Right lobe of liver (tissue), 6 donors: ENCODE measurements around the gene ADGRD1. TPM values are rescaled to one million over a fixed set of nuclear protein-coding genes. Genes with fewer than 3 reads are reported as not detected.
A peak's percentile ranks its signal among the peaks of the same experiment; 100 is the strongest.

Source experiments
- ATAC-seq, 4 donors: fragments of 200-7000 bp; cut with Tn5 transposase; one replicate each; pipeline ENCODE4 v1.9.1; 2020; ENCODE audit warnings: mild to moderate bottlenecking in 4 of 4, moderate library complexity in 4 of 4
- DNase-seq, 3 donors: peaks; one replicate each; pipeline ENCODE4 v3.0.0-alpha.2; 2020
- H3K27ac ChIP-seq, 3 donors: fragments of 200-600 bp; one replicate each; pipeline ENCODE4 v1.8.0; 2022
- H3K27me3 ChIP-seq, 2 donors: fragments of 200-600 bp; one replicate each; pipeline ENCODE4 v1.8.0; 2022
- H3K36me3 ChIP-seq, 4 donors: fragments of 200-600 bp; sonication (generic) in 1 of 4; one replicate each; pipeline versions ENCODE4 v1.5.1 to v1.8.0; 2017 to 2022; ENCODE audit warnings: control low read depth in 1 of 4
- H3K4me1 ChIP-seq, 4 donors: fragments of 200-600 bp; sonication (generic) in 1 of 4; one replicate each; pipeline versions ENCODE4 v1.5.1 to v1.8.0; 2017 to 2022; ENCODE audit warnings: control low read depth in 1 of 4
- H3K4me3 ChIP-seq, 3 donors: fragments of 200-600 bp; one replicate each; pipeline ENCODE4 v1.8.0; 2022
- H3K9me3 ChIP-seq, 4 donors: fragments of 200-600 bp; sonication (generic) in 1 of 4; one replicate each; pipeline versions ENCODE4 v1.5.1 to v1.8.0; 2017 to 2022; ENCODE audit warnings: control low read depth in 1 of 4
- POLR2A ChIP-seq: fragments of 450-650 bp; IDR thresholded peaks from one replicate; pipeline ENCODE4 v1.6.1; 2017; ENCODE audit warnings: antibody characterized with exemption, mild to moderate bottlenecking
- WGBS: methylation state at CpG from one replicate; pipeline ENCODE4 v1.1.6; 2018; ENCODE audit warnings: low coverage, low lambda C conversion rate; ENCODE audit not compliant: insufficient coverage; ENCODE audit errors: missing lambda C conversion rate; 5-methylcytosine and 5-hydroxymethylcytosine counted together
- intact Hi-C, 2 donors: fragments of 100-400 bp; cut with DNase I; formaldehyde crosslinking; loops; one replicate each; pipeline versions ENCODE4 v1.11.2 to v1.14.1; 2022
- total RNA-seq, 6 experiments: library from RNA; depleted of rRNA in 2 of 6; stranded (reverse); fragments of >200 nt in 2 of 6; fragmentation: NEBNext Ultra II Directional in 3 of 6; extraction: Animal tissue kit (Norgen Biotek cat#: 25700) in 3 of 6; gene quantifications; one replicate each; pipeline versions ENCODE4 v1.1.0 to v1.2.4, GENCODE V29; 2016 to 2023
- TF ChIP-seq, protein P1 (sequence below), 4 donors: fragments of 200-600 bp in 3 of 4; fragments of 450-650 bp in 1 of 4; IDR thresholded peaks; one replicate each; pipeline versions ENCODE4 v1.5.1 to v1.8.0; 2016 to 2022; ENCODE audit warnings: antibody characterized with exemption in 4 of 4, mild to moderate bottlenecking in 2 of 4
- donor health status: DM: no; HTN: yes; CAD: no.
- donor health status: DM: no; HTN: no; CAD: no.
- donor health status: DM: no; HTN: no; CAD: no.
- donor health status: DM: no; HTN: yes; CAD: no.
- donor health status: DM: no; HTN: yes; CAD: no.

ADGRD1 gene
- total RNA-seq, 6 experiments from 2014 or later = 4.7 to 17.0 (median 10.9) TPM

DNA sequence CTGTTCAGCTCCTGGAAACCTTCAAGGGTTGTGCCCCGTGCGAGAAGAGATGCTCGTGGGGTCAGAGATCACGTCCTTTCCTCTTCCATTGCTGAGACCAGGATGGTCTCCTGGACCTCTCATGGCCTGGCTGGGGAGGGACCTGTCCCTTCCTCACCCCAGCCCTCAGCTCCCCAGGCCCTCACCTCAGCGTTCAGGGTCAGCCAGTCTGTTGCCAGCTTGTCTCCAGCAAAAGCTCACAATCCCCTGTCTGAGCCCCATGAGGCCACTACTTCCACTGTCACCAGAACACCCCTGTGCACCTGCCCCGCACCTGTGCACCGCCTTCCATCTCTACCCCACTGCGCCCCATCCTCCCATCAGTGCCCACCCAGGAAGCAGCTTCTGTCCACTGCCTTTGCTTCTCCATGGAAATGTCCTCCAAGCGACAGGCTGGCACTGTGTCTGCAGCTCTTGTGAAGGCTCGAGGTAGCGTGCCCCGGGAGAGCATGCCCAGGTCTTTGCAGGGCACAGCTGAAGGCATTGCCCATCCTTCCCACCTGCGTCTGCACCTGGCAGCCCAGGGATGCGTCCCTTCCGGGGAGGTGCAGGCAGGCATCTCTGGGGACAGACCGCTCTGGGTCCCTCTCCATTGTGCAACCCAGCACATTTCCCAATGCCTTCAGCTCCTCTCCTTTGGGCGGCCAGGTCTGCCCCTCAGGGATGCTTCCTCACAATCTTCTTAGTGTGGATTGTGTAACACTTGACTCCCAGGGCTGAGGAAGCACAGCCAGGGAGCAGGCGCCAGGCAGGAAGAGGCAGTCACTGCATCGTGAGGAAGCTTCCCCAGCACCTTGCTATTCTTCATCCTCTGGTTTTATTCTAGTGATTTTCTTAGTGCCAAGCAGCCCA, 179.6 kb downstream of the ADGRD1 start:
- Histone ChIP-seq H3K27ac (no peak overlapping the region), H3K4me1 (no peaks in the 10 kb centered on the region), H3K36me3 (no peaks in the 10 kb centered on the region), H3K9me3 (no peaks in the 10 kb centered on the region), H3K4me3 (no peak overlapping the region), H3K27me3 (no peaks in the 10 kb centered on the region)
- DNase-seq (peak in 1 of 3 donors; percentile 34), ATAC-seq (no peak)
- TF ChIP-seq, protein P1, sequence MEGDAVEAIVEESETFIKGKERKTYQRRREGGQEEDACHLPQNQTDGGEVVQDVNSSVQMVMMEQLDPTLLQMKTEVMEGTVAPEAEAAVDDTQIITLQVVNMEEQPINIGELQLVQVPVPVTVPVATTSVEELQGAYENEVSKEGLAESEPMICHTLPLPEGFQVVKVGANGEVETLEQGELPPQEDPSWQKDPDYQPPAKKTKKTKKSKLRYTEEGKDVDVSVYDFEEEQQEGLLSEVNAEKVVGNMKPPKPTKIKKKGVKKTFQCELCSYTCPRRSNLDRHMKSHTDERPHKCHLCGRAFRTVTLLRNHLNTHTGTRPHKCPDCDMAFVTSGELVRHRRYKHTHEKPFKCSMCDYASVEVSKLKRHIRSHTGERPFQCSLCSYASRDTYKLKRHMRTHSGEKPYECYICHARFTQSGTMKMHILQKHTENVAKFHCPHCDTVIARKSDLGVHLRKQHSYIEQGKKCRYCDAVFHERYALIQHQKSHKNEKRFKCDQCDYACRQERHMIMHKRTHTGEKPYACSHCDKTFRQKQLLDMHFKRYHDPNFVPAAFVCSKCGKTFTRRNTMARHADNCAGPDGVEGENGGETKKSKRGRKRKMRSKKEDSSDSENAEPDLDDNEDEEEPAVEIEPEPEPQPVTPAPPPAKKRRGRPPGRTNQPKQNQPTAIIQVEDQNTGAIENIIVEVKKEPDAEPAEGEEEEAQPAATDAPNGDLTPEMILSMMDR (IDR thresholded peaks at IDR 0.05) = no peak
- no peak for TF ChIP-seq POLR2A
- intact Hi-C loops = no loop called here
- 65% methylated on average over 8 of the region's 19 CpGs for WGBS

DNA sequence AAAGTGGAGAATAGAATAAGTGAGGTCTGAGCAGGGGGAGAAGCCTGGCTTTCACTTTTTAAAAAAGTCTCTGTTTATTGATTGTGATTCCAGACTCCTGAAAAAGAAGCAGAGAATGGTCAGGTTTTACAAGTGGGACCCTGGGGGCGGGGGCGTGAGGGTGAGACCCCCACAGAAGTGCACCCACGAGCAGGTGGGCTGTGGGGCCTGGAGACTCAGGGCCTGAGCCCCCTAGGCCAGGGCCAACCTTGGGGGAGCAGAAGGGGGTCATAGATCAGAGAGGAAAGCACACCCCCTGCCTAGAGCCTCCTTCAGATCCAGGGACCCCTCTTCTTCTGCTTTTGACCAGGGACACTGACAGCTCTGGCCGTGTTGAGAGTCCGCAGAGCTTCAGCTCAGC, 180.3 kb downstream of the ADGRD1 start:
- intact Hi-C loops = no loop called here
- Histone ChIP-seq H3K27me3 (no peaks in the 10 kb centered on the region), H3K4me3 (no peak overlapping the region), H3K27ac (no peak overlapping the region), H3K4me1 (no peaks in the 10 kb centered on the region), H3K9me3 (no peaks in the 10 kb centered on the region), H3K36me3 (no peaks in the 10 kb centered on the region)
- ATAC-seq (no peak), DNase-seq (peak in 1 of 3 donors; percentile 25)
- no peak for TF ChIP-seq POLR2A
- WGBS = 55% methylated on average over 3 of the region's 5 CpGs

DNA sequence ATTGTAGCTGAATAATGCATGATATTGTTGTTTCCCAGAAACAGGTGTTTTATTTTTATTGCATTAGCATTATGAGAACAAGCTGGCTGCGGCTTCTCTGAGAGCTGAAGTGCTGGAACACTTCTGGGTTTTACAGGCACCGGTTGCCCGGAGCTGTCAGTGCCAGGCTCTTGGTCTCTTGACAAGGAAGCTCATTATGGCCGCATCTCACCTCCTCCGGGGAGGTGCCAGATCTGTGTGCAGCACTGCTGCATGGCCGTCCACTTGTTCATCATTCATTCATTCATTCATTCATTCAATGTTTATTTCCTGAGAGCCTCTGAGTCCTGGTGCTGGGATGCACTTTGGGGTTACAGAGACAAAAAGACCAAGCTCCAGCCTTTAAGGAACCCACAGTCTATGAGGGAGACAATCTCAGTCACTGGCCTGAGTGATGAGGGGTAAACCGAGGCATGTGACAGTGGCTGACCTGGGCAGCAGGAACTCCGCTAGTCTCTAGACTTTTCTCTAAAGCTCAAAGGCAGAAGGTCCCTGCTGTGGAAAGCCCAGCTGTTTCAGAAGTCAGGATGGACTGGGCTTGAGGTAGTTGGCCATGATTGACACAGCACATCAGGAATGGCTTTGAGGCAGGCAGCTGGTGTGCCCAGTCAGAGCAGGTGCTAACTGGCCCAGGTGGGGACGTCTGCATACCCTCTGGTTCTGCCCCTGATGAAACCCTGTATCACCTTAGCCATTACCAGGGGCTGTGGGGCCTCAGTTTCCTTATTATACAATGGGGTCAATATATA, 181.0 kb downstream of the ADGRD1 start:
- Histone ChIP-seq H3K36me3 (no peaks in the 10 kb centered on the region), H3K4me3 (no peak overlapping the region), H3K27me3 (no peaks in the 10 kb centered on the region), H3K4me1 (no peaks in the 10 kb centered on the region), H3K9me3 (no peaks in the 10 kb centered on the region), H3K27ac (no peak overlapping the region)
- 84% methylated on average over 4 of the region's 9 CpGs for WGBS
- DNase-seq (peak in 1 of 3 donors; percentile 22), ATAC-seq (no peak)
- TF ChIP-seq, protein P1 (IDR thresholded peaks at IDR 0.05) = no peak
- TF ChIP-seq POLR2A = no peak
- intact Hi-C loops = no loop called here

DNA sequence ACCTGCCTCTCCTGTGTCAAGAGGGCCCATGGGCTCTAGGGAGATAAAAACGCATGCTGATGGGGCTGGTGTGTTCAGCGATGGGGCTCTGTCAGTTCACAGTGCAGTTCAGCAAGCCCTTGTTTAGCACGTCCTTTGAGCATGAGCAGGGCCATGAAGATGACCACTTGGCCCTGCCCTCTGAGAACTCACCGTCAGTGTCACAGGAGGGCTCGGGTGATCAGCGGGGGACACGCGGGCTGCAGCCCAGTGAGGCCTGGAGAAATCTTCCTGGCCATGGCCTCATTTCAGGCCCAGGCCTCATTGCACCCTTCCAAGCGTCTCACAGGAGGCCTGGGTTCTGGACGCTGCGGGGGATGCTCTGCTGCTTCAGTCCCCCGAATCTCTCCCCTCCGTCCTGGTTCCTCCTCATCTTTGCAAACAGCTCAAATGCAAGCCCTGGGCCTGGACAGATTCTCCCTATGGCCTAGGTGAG, 181.6 kb downstream of the ADGRD1 start:
- WGBS = no CpG with 5 or more reads among the region's 13 CpGs
- H3K4me3 ChIP-seq = no peak overlapping the region
- H3K27ac ChIP-seq = no peak overlapping the region
- no peak for ATAC-seq
- DNase-seq = peak in 1 of 3 donors; percentile 31
- no peaks in the 10 kb centered on the region for H3K4me1 ChIP-seq
- TF ChIP-seq, protein P1 (IDR thresholded peaks at IDR 0.05) = no peak
- no peak for TF ChIP-seq POLR2A
- no peaks in the 10 kb centered on the region for H3K36me3 ChIP-seq
- intact Hi-C loops = no loop called here
- no peaks in the 10 kb centered on the region for H3K9me3 ChIP-seq
- H3K27me3 ChIP-seq = no peaks in the 10 kb centered on the region
